ENCODE results near the gene ARHGEF16. TPM values are rescaled to one million over a fixed set of nuclear protein-coding genes. Genes with fewer than 3 reads are reported as not detected.

Gene ARHGEF16
- total RNA-seq, result not detected in 2 replicates

DNA sequence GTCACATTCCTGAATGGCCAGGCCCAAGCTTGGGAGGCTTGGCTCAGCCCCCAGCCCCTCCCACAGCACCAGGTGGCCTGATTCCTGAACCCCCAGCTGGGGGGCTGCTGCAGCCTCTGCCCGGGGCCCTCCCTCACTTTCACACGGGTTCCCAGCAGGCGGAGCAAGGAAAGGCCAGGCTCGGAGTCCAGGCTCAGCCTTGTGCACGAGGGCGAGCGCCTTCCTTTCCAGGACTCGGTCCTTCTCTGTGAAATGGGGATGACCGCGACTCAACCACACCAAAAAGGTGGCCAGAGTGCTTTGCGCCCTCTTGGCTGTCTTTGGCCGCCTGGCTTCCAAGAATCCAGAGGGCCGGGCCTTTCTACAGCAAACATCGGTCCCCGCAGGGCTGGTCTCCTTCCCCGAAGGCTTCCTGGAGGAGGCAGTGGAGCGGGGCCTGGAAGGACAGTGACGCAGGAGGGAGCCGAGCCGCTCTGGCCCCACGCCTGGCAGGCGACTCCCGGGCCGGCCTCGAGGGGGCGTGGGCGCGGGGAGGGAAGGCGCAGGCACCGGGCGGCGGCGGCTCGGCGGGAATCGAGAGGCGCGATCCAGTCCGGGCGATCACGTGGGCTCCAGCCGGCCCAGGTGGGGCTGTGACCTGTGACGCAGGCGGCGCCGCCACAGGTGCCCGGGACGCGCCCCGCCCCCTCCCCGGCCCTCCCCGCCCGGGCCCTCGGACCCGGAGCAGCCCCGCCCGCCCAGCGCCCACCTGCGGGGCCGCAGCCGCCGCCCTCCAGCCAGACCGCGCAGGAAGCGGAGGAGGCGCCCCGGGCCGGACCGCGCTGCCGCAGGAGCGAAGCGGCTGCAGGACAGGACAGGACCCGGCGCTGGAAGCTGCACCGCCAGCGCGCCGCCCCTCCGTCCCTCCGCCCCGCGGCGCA lies at the start of gene ARHGEF16:
Gene ARHGEF16 (plus strand): TSS at position 775 of the 920 bp plus-strand sequence. CDS start 8,420 bp downstream, outside the sequence.
- intact Hi-C loops (cut with micrococcal nuclease), result loop anchor here (1.0 kb wide), 2 partner anchors 30 to 165 kb away; no protein-coding TSS in a partner anchor
- Mint-ChIP-seq H3K27ac (no peak within 1 kb of the TSS), H3K36me3 (ENCODE audit: low read depth) (no peaks in the 10 kb centered on the region), H3K4me1 (ENCODE audit: low read depth) (no peaks in the 10 kb centered on the region), H3K4me3 (peak within 1 kb of the TSS; percentile 15), H3K27me3 (ENCODE audit: insufficient read depth) (peaks cover 12% of the 10 kb centered on the region), H3K9me3 (no peaks in the 10 kb centered on the region)
- DNase-seq (ENCODE audit: low spot score), result no peak

DNA sequence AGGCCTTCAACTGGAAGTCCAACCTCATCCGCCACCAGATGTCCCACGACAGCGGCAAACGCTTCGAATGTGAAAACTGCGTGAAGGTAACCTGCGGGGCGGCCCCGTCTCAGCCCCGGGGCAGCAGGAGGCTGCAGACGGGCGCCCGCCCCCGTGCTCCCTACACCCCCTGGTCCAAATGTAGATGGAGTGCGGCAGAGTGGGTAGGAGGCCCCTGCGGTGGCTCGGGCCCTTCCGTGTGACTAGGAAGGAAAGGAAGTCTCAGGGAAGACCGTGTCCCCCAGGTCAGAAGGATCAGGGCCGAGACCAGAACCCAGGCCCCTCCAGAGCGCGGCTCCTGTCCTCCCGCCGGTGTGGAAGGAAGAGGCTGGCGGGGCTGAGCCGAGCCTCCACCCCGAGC lies 49.7 kb upstream of the ARHGEF16 start:
- no peak overlapping the region for H3K27ac Mint-ChIP-seq
- no peak for DNase-seq (ENCODE audit: low spot score)
- no peaks in the 10 kb centered on the region for H3K9me3 Mint-ChIP-seq
- no peaks in the 10 kb centered on the region for H3K36me3 Mint-ChIP-seq (ENCODE audit: low read depth)
- H3K27me3 Mint-ChIP-seq (ENCODE audit: insufficient read depth), result no peaks in the 10 kb centered on the region
- intact Hi-C loops (cut with micrococcal nuclease), result no loop called here
- H3K4me1 Mint-ChIP-seq (ENCODE audit: low read depth), result no peaks in the 10 kb centered on the region
- no peak overlapping the region for H3K4me3 Mint-ChIP-seq

DNA sequence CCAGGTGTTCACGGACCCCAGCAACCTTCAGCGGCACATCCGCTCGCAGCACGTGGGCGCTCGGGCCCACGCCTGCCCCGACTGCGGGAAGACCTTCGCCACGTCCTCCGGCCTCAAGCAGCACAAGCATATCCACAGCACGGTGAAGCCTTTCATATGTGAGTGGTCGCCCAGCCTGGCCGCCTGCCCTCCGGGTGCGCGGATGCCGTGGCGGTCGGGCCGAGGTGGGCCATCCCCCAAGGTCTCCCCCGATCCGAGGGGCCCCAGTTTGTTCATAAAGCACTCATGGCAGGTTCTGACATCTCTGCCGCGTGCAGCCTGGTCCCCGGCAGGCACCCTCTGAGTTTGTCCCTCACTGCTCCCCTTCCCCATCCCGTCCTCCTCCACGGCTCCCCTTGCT lies 49.0 kb upstream of the ARHGEF16 start:
- Mint-ChIP-seq H3K9me3 (no peaks in the 10 kb centered on the region), H3K27ac (no peak overlapping the region)
- intact Hi-C loops (cut with micrococcal nuclease), result no loop called here

GRCh38 chr1:3405974-3406867 lies 48.2 kb upstream of the ARHGEF16 start:
- Mint-ChIP-seq H3K9me3 (no peaks in the 10 kb centered on the region), H3K36me3 (ENCODE audit: low read depth) (no peaks in the 10 kb centered on the region), H3K27ac (no peak overlapping the region), H3K4me3 (no peak overlapping the region), H3K4me1 (ENCODE audit: low read depth) (no peaks in the 10 kb centered on the region), H3K27me3 (ENCODE audit: insufficient read depth) (no peaks in the 10 kb centered on the region)
- intact Hi-C loops (cut with micrococcal nuclease), result no loop called here
- no peak for DNase-seq (ENCODE audit: low spot score)

More for the DNA sequence above, 49.0 kb upstream of the ARHGEF16 start:
- no peak for DNase-seq (ENCODE audit: low spot score)
- no peaks in the 10 kb centered on the region for H3K27me3 Mint-ChIP-seq (ENCODE audit: insufficient read depth)
- H3K4me1 Mint-ChIP-seq (ENCODE audit: low read depth), result no peaks in the 10 kb centered on the region
- H3K4me3 Mint-ChIP-seq, result no peak overlapping the region
- no peaks in the 10 kb centered on the region for H3K36me3 Mint-ChIP-seq (ENCODE audit: low read depth)

GRCh38 chr1:3407021-3407420 lies 47.4 kb upstream of the ARHGEF16 start:
- Mint-ChIP-seq H3K27ac (no peak overlapping the region), H3K4me1 (ENCODE audit: low read depth) (no peaks in the 10 kb centered on the region), H3K36me3 (ENCODE audit: low read depth) (no peaks in the 10 kb centered on the region), H3K4me3 (no peak overlapping the region), H3K27me3 (ENCODE audit: insufficient read depth) (no peaks in the 10 kb centered on the region), H3K9me3 (no peaks in the 10 kb centered on the region)
- DNase-seq (ENCODE audit: low spot score), result no peak
- intact Hi-C loops (cut with micrococcal nuclease), result no loop called here

DNA sequence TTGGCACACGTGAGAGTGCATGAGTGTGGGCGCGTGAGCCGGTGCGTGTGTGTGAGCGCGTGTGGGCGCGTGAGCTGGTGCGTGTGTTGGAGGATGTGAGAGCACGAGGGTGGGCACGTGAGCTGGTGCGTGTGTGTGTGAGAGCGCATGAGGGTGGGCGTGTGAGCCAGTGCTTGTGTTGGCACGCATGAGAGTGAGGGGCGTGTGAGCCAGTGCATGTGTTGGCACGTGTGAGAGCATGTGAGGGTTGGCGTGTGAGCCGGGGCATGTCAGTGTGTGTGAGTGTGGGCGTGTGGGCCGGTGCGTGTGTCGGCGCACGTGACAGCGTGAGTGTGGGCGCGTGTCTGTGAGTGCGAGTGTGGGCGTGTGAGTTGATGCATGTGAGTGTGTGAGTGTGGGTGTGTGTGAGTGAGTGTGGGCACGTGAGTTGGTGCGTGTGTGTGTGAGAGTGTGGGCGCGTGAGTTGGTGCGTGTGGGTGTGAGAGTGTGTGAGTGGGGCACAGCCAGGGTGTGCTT lies 45.7 kb upstream of the ARHGEF16 start:
- intact Hi-C loops (cut with micrococcal nuclease), result no loop called here
- Mint-ChIP-seq H3K9me3 (no peaks in the 10 kb centered on the region), H3K27ac (no peak overlapping the region), H3K4me3 (no peak overlapping the region), H3K27me3 (ENCODE audit: insufficient read depth) (no peaks in the 10 kb centered on the region), H3K36me3 (ENCODE audit: low read depth) (no peaks in the 10 kb centered on the region), H3K4me1 (ENCODE audit: low read depth) (no peaks in the 10 kb centered on the region)
- DNase-seq (ENCODE audit: low spot score), result no peak

- Mint-ChIP-seq H3K4me1 (ENCODE audit: low read depth) (no peaks in the 10 kb centered on the region), H3K36me3 (ENCODE audit: low read depth) (no peaks in the 10 kb centered on the region), H3K9me3 (no peaks in the 10 kb centered on the region), H3K27me3 (ENCODE audit: insufficient read depth) (no peaks in the 10 kb centered on the region), H3K27ac (no peak overlapping the region), H3K4me3 (no peak overlapping the region)
- DNase-seq (ENCODE audit: low spot score), result no peak
- intact Hi-C loops (cut with micrococcal nuclease), result no loop called here
These were observed 44.9 kb upstream of the ARHGEF16 start for GRCh38 chr1:3409366-3410141.

DNA sequence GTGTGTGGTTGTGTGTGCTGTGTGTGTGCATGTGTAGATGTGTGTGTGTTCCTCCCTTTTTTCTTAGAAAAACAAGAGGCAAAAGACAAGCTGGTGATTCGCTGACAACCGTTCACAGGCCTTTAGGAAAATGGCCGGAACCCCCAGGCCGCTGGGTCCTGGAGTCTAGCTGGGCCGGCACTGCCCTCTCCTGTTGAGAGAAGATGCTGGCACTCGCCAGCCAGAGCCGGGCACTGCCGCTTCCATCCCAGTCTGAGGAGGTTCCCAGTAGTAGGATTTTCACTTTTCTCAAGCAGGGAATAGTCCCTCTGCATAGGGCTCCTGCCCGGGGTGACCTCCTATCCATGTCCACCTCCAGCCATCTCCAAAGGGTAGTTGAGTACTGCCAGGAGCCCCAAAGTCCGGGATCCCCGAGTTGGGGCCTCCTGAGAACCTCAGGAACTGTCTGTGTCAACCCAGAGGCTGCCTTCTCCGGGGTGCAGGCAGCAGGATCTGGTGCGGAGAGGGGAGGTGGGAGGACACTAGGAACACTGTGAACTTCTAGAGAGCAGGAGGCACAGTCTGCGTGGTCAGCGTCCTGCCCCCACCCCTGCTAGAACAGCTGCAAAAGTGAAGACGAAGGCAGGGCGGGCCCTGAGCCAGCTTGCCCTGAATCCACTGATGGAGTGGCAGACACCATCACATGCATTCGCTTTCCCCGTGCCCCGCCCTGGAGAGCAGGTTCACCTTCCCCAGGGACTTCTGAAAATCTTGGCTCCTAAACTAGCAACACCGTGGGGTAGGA lies 44.1 kb upstream of the ARHGEF16 start:
- no peaks in the 10 kb centered on the region for H3K9me3 Mint-ChIP-seq
- no peak overlapping the region for H3K4me3 Mint-ChIP-seq
- intact Hi-C loops (cut with micrococcal nuclease), result no loop called here
- H3K4me1 Mint-ChIP-seq (ENCODE audit: low read depth), result no peaks in the 10 kb centered on the region
- no peaks in the 10 kb centered on the region for H3K27me3 Mint-ChIP-seq (ENCODE audit: insufficient read depth)
- no peak for DNase-seq (ENCODE audit: low spot score)
- no peaks in the 10 kb centered on the region for H3K36me3 Mint-ChIP-seq (ENCODE audit: low read depth)
- no peak overlapping the region for H3K27ac Mint-ChIP-seq

DNA sequence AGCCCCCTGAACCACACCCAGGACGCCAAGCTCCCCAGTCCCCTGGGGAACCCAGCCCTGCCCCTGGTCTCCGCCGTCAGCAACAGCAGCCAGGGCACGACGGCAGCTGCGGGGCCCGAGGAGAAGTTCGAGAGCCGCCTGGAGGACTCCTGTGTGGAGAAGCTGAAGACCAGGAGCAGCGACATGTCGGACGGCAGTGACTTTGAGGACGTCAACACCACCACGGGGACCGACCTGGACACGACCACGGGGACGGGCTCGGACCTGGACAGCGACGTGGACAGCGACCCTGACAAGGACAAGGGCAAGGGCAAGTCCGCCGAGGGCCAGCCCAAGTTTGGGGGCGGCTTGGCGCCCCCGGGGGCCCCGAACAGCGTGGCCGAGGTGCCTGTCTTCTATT lies 42.7 kb upstream of the ARHGEF16 start:
- H3K4me1 Mint-ChIP-seq (ENCODE audit: low read depth), result no peaks in the 10 kb centered on the region
- intact Hi-C loops (cut with micrococcal nuclease), result no loop called here
- H3K36me3 Mint-ChIP-seq (ENCODE audit: low read depth), result no peaks in the 10 kb centered on the region
- peaks cover 1% of the 10 kb centered on the region for H3K9me3 Mint-ChIP-seq
- no peak overlapping the region for H3K4me3 Mint-ChIP-seq
- no peaks in the 10 kb centered on the region for H3K27me3 Mint-ChIP-seq (ENCODE audit: insufficient read depth)
- DNase-seq (ENCODE audit: low spot score), result no peak
- no peak overlapping the region for H3K27ac Mint-ChIP-seq

GRCh38 chr1:3412376-3412775 lies 42.1 kb upstream of the ARHGEF16 start:
- DNase-seq (ENCODE audit: low spot score), result no peak
- Mint-ChIP-seq H3K27ac (no peak overlapping the region), H3K4me1 (ENCODE audit: low read depth) (no peaks in the 10 kb centered on the region), H3K27me3 (ENCODE audit: insufficient read depth) (no peaks in the 10 kb centered on the region), H3K36me3 (ENCODE audit: low read depth) (no peaks in the 10 kb centered on the region), H3K9me3 (peaks cover 7% of the 10 kb centered on the region), H3K4me3 (no peak overlapping the region)
- intact Hi-C loops (cut with micrococcal nuclease), result no loop called here

- Mint-ChIP-seq H3K9me3 (peaks cover 9% of the 10 kb centered on the region), H3K27ac (no peak overlapping the region), H3K36me3 (ENCODE audit: low read depth) (no peaks in the 10 kb centered on the region), H3K4me1 (ENCODE audit: low read depth) (no peaks in the 10 kb centered on the region), H3K27me3 (ENCODE audit: insufficient read depth) (no peaks in the 10 kb centered on the region), H3K4me3 (no peak overlapping the region)
- DNase-seq (ENCODE audit: low spot score), result no peak
- intact Hi-C loops (cut with micrococcal nuclease), result no loop called here
These were observed 40.3 kb upstream of the ARHGEF16 start for GRCh38 chr1:3413975-3414710.

All from activated T-helper 1 cell treated with anti-CD3 and anti-CD28 coated beads, Interleukin-12 subunit alpha, Interleukin-12 subunit beta, Interleukin-2, Interleukin-4 antibody, amounts not matched to agents 30 ng/mL and 10 ng/mL and 1 ng/mL, durations not matched to agents 14 hours and 24 hours and 36 hours (primary cell).